GM19452 (cell line): ENCODE measurements around the gene FLT3.
"Not testable (repeated sequence)": the region's sequence is repeated elsewhere in the genome, so short reads cannot be mapped to it uniquely, and the experiment has no call there.

Source experiments
- ATAC-seq: cut with Tn5 transposase; IDR thresholded peaks from one replicate; pipeline ENCODE4 v1.9.1; 2021; ENCODE audit not compliant: unreplicated experiment

Gene FLT3

DNA sequence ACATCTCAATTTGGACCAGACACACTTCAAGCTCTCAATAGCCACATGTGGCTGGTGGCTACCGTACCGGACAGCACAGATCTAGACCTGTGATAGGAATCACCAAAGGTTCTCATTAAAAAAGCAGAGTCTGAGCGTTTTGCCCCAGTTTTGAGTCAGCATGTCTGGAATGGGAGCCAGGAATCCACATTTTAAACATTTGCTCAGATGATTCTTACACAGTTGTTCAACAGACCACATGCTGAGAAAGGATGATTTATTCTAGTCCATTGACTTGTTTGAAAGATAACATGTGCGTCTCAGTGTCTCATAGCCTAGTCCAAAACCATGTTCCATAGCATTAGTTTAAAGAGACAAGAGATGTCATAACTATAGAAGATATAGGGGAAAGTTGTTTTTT, 53.4 kb downstream of the FLT3 start:
- ATAC-seq: no peak

- no peak for ATAC-seq
Observed at GRCh38 chr13:28045861-28046260, 54.5 kb downstream of the FLT3 start.

DNA sequence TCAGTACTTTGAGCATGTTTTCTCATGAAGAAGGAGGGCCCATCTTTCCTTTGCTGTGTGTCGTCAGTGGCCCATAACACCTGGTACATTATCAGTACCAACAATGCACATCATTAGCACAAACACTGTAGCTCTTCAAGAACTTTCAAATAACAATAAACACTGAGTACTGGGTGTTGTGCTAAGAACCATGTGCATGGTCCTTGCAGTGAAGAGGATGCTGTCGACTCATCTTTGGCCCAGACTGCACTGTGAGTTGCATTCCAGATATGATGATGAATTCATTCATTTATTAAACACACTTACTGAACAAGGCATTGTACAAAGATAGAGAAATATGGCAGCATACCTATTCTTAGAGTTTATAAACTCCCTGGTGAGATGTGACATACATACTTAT, 55.8 kb downstream of the FLT3 start:
- ATAC-seq: no peak

GRCh38 chr13:28043224-28043623, 57.2 kb downstream of the FLT3 start:
- no peak for ATAC-seq

GRCh38 chr13:28041501-28041900, 58.9 kb downstream of the FLT3 start:
- ATAC-seq: no peak

GRCh38 chr13:28041031-28041461, 59.3 kb downstream of the FLT3 start:
- ATAC-seq: no peak

- ATAC-seq: no peak
Observed at GRCh38 chr13:28037399-28037798, 63.0 kb downstream of the FLT3 start.

DNA sequence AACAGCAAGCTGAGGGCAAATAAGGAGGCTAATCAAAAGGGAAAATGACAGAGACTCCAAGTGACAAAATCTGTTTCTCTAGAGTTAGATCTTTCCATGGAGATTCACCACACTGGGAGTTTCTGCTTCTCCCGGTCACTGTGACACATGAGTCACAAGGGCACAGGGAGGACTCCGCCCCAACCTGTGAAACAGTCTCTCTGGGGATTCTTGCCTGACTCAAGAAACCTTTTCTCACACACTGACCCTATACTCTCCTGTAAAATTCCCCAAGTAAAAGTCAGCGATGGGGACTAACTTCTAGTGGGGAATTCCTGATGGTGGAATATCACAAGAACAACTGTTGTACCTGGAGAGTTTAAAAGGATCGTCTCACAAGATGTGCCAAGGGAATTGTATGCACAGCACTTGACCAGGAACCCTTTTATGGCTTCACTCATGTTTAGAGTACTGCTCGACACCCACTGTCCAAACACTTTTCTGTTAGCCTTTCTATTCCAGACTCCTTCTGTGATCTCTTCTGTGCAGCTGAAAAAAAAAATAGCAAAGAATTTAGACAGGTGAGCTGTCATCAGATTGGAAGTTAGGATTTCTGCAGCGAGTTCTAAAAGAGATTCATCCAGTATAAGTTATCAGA, 65.1 kb downstream of the FLT3 start:
- no peak for ATAC-seq

- ATAC-seq: no peak
Observed at GRCh38 chr13:28033894-28034655, 66.3 kb downstream of the FLT3 start.

DNA sequence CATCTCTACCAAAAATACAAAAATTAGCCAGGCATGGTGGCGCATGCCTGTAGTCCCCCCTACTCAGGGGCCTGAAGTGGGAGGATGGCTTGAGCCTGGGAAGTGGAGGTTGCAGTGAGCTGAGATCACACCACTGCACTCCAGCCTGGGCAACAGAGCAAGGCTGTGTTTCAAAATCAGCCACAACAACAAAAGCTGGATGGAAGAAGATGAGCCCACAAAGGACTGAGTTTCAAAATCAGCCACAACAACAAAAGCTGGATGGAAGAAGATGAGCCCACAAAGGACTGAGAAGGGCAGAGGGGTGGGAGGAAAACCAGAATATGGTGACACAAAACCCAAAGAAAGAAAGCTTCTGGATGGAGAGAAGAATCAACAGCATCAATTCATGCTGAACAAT, 67.9 kb downstream of the FLT3 start:
- ATAC-seq: not testable (repeated sequence)

DNA sequence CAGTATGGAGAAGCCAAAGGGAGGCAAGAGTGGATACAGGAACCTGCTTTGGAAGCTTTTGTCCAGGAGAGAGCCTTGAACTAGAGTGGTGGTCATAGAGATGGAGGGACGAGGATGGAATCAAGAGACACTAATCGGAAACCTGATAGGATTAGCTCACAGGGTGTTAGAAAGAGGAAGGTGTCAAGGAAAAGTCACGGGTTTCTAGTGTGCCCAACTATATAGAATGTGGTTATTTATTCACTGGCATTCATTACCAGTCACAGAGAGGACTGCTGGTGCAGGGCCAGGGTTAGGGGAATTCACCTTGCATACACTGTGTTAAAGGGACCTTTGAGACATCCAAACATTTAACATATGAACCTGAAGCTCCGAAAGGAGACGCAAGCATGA, 68.5 kb downstream of the FLT3 start:
- no peak for ATAC-seq

GRCh38 chr13:28031220-28031895, 69.0 kb downstream of the FLT3 start:
- no peak for ATAC-seq

- ATAC-seq: no peak
Observed at GRCh38 chr13:28027607-28028364, 72.6 kb downstream of the FLT3 start.

DNA sequence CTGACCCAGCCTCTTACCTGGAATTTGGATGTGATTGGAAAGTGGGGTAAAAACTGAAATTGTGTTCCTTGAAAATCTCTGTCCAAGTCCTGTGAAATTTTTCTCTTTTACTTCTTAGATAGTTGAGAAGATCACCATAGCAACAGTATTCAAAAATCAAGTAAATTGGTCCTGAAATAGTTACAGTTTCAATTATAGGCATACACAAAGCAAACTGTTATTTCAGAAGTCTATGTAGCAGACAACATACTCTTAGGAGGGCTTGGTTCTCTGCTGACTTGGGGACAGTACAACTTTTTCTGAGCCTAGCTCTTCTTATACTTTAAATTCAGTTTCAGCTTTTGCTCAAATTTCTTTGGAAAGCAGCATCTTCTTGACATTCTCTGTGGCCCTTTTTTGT, 73.3 kb downstream of the FLT3 start:
- ATAC-seq: no peak

- ATAC-seq: no peak
Observed at GRCh38 chr13:28026508-28026907, 73.9 kb downstream of the FLT3 start.

DNA sequence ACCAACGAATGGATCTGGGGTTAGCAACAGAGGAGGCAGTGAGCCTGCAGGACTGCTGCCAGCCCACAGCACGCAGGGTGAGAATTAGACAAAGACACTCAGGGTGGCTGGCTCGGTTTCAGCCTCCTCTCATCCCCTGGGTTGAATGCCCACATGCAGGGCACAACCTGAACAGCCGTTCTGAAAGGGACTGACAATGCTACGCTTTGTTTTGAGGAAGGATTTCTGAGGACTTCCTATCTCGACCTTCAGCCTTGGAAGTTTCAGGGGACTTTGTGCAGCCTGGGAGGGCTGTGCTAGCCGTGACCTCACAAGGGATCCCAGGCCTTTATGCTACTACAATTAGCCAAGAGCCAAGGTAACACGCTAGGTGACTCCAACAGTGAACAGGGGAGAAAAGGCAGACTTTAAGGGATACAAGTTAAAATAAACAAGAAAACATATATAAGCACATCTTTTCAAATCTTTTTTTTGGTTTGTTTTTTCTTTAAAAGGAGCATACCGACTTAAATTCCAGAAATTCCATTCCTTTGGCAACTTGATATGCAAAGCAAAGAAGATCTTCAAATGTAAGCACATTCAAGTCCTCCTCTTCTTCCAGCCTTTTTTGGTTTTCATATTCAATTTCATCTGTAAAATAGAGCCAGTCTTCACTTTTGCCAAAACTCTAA, 77.4 kb downstream of the FLT3 start:
- ATAC-seq: no peak

DNA sequence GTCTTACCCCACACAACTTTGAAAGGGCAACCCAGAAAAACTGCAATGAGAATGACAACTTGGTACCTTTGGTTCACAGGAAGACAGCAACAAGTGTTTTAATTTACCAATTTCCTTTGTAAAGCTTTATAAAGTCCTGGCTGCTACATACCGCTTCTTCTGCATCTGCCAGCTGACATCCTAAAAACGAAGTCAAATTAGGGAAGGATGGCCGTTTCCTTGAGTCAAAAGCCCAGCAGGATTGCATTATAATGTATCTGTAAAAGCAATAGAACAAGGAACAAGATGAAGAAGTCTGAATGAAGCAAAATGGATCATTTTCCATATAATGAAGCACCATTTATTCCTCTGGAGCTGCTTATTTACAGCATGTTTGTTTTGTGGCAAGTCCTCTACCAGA, 86.1 kb downstream of the FLT3 start:
- ATAC-seq: no peak

DNA sequence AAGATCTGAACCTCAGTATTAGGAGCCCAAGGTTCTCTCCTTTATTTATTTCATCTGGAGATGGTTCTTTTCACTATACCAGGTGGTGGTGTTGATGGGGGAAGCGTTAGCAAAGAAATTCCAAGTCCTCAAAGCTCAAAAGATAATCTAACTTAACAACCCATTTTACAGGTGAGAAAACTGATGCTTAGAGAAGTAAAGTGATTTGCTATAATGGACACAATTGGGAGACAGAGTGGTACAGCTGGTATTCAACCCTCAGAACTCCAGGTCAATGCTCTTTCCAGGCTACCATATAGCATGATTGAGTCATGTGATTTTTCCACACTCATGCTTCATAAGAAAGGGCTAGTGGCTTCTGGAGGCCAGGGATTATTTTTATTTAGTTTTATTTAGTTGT, 86.9 kb downstream of the FLT3 start:
- ATAC-seq: no peak

- ATAC-seq: peak; percentile 92
Observed at GRCh38 chr13:28012896-28013295, 87.5 kb downstream of the FLT3 start.

DNA sequence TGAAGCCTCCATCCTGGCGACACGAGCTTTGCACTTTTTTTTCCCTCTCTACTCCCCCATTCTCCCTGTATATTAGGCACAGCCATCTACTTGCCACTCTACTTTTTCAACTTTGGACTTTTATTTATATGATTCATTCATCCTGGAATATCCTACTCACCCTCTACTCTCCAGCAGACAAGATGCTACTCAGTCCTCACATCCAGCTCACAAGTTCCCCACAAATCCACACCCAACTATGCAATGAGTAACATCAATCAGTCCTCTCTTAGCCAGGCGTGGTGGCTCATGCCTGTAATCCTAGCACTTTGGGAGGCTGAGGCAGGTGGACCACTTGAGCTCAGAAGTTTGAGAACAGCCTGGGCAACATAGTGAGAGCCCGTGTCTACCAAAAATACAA, 88.0 kb downstream of the FLT3 start:
- ATAC-seq: no peak

GRCh38 chr13:28010046-28010445, 90.3 kb downstream of the FLT3 start:
- ATAC-seq: no peak
